ENCODE measurements around the gene TP53I3. TPM values are rescaled to one million over a fixed set of nuclear protein-coding genes. Genes with fewer than 3 reads are reported as not detected.
"Not testable (repeated sequence)": the region's sequence is repeated elsewhere in the genome, so short reads cannot be mapped to it uniquely, and the experiment has no call there.

TP53I3 gene
- total and polyA plus RNA-seq, 2 donors (not counting 3 experiments of a cell fraction or from before 2014, with no cell fraction given): 94.2 to 116 TPM

DNA sequence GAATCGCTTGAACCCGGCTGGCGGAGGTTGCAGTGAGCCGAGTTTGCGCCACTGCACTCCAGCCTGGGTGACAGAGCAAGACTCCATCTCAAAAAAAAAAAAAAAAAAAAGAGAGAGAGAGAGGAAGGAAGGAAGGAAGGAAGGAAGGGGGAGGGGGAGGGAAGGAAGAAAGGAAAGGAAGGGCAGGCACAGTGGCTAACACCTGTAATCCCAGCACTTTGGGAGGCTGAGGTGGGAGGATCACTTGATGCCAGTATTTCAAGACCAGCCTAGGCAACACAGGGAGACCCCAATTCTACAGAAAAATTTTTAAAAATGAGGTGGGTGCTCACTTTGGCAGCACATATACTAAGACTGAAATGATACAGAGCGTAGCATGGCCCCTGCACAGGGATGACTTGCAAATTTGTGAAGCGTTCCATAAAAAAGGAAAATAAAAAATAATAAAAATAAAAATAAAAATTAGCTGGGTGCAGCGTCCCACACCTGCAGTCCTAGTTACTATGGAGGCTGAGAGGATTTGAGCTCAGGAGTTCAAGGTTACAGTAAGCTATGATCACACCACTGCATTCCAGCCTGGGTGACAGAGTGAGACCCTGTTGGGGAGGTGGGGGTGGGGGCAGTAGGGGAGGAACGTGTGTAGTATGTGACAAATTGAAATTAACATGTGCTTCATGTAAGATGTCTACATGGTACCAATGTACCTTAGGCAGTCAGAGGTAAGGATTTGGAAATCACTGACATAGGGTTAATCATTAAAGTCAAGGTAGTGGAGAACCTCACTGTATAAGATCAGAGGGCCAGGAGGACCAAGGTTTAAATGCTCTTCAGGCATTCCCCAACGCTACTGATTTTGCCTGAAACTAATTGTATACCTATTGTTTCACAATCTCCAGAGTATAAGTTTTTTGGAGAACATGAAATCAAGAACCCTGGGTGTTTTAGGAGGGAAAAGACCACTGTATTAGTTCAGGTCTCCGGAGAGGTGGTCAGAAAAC, 38.8 kb downstream of the TP53I3 start:
- no peaks in the 10 kb centered on the region for H3K27me3 ChIP-seq (ENCODE audit: control insufficient read depth in 2 of 2, insufficient read depth in 2 of 2, low read length in 2 of 2)
- POLR2A ChIA-PET: interaction anchor here (1.6 kb wide), 1 partner anchor 38 kb away, joined by 7 read pairs; no protein-coding TSS in a partner anchor
- FAIRE-seq: no peak
- H3K4me3 ChIP-seq (replicated peaks in 1 of 3; ENCODE audit: insufficient read depth in 1 of 3, low read depth in 1 of 3, low read length in 3 of 3): peak overlapping the region in 2 of 3 experiments; percentile 89
- no peaks in the 10 kb centered on the region for H3K36me3 ChIP-seq (ENCODE audit: control insufficient read depth in 2 of 2, extremely low read depth in 1 of 2, insufficient read depth in 2 of 2, low read length in 2 of 2)
- DNase-seq (ENCODE audit: low read depth, low spot score): no peak
- H3K79me2 ChIP-seq (ENCODE audit: control insufficient read depth, insufficient read depth, low read length): peaks cover 23% of the 10 kb centered on the region
- BruUV-seq (replicated peaks): TSS peak; percentile 64
- H3K9ac ChIP-seq (replicated peaks; ENCODE audit: extremely low read depth, insufficient read depth, low read length): peak overlapping the region; percentile 82
- intact Hi-C loops (cut with micrococcal nuclease) (no loop called here), dilution Hi-C loops (cut with MboI; ENCODE audit: extremely low pct_ligation_motif_present, low sequenced_read_pairs) (no loop called here)
- no peaks in the 10 kb centered on the region for H3K9me1 ChIP-seq (replicated peaks; ENCODE audit: control insufficient read depth, extremely low read depth, insufficient read depth, low read length)
- H4K20me1 ChIP-seq (replicated peaks; ENCODE audit: control insufficient read depth, extremely low read depth, insufficient read depth, low read length): no peaks in the 10 kb centered on the region
- H3K4me1 ChIP-seq (ENCODE audit: control insufficient read depth, extremely low read depth, insufficient read depth, low read length): peaks cover 23% of the 10 kb centered on the region
- peak overlapping the region; percentile 80 for H3K4me2 ChIP-seq (ENCODE audit: insufficient read depth, low read length)
- H2AFZ ChIP-seq (ENCODE audit: low read depth, low read length): no peak overlapping the region
- CTCF ChIA-PET: no interaction called here
- no peaks in the 10 kb centered on the region for H3K9me3 ChIP-seq (replicated peaks; ENCODE audit: control insufficient read depth, insufficient read depth, low read length)
- TF ChIP-seq FOS (IDR thresholded peaks at IDR 0.05; ENCODE audit: borderline replicate concordance, insufficient read depth, low read length) (no peak), POLR2A (IDR thresholded peaks at IDR 0.05; ENCODE audit: low read depth, low read length) (no peak), JUN (IDR thresholded peaks at IDR 0.05; ENCODE audit: borderline replicate concordance, insufficient read depth, insufficient read length, low read depth) (no peak), EZH2 (IDR thresholded peaks at IDR 0.05; ENCODE audit: borderline replicate concordance, low read depth, low read length, severe bottlenecking) (no peak), MYC (IDR thresholded peaks at IDR 0.05; ENCODE audit: low read depth, low read length) (no peak), POLR2AphosphoS5 (IDR thresholded peaks at IDR 0.05; ENCODE audit: insufficient read depth, low read depth, low read length) (no peak), GATA2 (IDR thresholded peaks at IDR 0.05; ENCODE audit: insufficient read depth, insufficient read length, low read depth, low read length) (no peak)
- TF ChIP-seq, protein P1, sequence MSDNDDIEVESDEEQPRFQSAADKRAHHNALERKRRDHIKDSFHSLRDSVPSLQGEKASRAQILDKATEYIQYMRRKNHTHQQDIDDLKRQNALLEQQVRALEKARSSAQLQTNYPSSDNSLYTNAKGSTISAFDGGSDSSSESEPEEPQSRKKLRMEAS (IDR thresholded peaks at IDR 0.05; ENCODE audit: insufficient read depth, insufficient read length): no peak
- TF ChIP-seq, protein P2, sequence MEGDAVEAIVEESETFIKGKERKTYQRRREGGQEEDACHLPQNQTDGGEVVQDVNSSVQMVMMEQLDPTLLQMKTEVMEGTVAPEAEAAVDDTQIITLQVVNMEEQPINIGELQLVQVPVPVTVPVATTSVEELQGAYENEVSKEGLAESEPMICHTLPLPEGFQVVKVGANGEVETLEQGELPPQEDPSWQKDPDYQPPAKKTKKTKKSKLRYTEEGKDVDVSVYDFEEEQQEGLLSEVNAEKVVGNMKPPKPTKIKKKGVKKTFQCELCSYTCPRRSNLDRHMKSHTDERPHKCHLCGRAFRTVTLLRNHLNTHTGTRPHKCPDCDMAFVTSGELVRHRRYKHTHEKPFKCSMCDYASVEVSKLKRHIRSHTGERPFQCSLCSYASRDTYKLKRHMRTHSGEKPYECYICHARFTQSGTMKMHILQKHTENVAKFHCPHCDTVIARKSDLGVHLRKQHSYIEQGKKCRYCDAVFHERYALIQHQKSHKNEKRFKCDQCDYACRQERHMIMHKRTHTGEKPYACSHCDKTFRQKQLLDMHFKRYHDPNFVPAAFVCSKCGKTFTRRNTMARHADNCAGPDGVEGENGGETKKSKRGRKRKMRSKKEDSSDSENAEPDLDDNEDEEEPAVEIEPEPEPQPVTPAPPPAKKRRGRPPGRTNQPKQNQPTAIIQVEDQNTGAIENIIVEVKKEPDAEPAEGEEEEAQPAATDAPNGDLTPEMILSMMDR (IDR thresholded peaks at IDR 0.05; ENCODE audit: extremely low read depth in 1 of 2, insufficient read depth in 1 of 2, low read depth in 1 of 2, low read length in 2 of 2): no peak
- no peak overlapping the region for H3K27ac ChIP-seq (ENCODE audit: insufficient read depth, low read depth, low read length)

DNA sequence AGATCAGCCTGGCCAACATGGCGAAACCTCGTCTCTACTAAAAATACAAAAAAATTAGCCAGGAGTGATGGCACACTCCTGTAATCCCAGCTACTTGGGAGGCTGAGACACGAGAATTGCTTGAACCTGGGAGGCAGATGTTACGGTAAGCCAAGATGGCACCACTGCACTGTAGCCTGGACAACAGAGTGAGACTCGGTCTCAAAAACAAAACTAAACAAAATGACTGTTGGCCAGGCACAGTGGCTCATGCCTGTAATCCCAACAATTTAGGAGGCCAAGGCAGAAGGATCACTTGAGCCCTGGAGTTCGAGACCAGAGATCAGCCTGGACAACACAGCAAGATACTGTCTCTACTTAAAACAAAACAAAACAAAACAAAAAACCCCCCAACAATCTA, 41.5 kb downstream of the TP53I3 start:
- DNase-seq (ENCODE audit: low read depth, low spot score); intact Hi-C loops (cut with micrococcal nuclease): not testable (repeated sequence)

More for the DNA sequence above, 41.5 kb downstream of the TP53I3 start:
- dilution Hi-C loops (cut with MboI; ENCODE audit: extremely low pct_ligation_motif_present, low sequenced_read_pairs); H3K4me2 ChIP-seq (ENCODE audit: insufficient read depth, low read length); H4K20me1 ChIP-seq (replicated peaks; ENCODE audit: control insufficient read depth, extremely low read depth, insufficient read depth, low read length); H3K4me3 ChIP-seq (replicated peaks in 1 of 3; ENCODE audit: insufficient read depth in 1 of 3, low read depth in 1 of 3, low read length in 3 of 3); H3K36me3 ChIP-seq (ENCODE audit: control insufficient read depth in 2 of 2, extremely low read depth in 1 of 2, insufficient read depth in 2 of 2, low read length in 2 of 2); H3K9me3 ChIP-seq (replicated peaks; ENCODE audit: control insufficient read depth, insufficient read depth, low read length); H3K9ac ChIP-seq (replicated peaks; ENCODE audit: extremely low read depth, insufficient read depth, low read length); H3K9me1 ChIP-seq (replicated peaks; ENCODE audit: control insufficient read depth, extremely low read depth, insufficient read depth, low read length); H3K4me1 ChIP-seq (ENCODE audit: control insufficient read depth, extremely low read depth, insufficient read depth, low read length); FAIRE-seq; POLR2A ChIA-PET; H3K27me3 ChIP-seq (ENCODE audit: control insufficient read depth in 2 of 2, insufficient read depth in 2 of 2, low read length in 2 of 2); CTCF ChIA-PET; H2AFZ ChIP-seq (ENCODE audit: low read depth, low read length); BruUV-seq (replicated peaks); H3K27ac ChIP-seq (ENCODE audit: insufficient read depth, low read depth, low read length): not testable (repeated sequence)
- peaks cover 24% of the 10 kb centered on the region for H3K79me2 ChIP-seq (ENCODE audit: control insufficient read depth, insufficient read depth, low read length)
